Measurements from ENCODE around the gene CNIH3. TPM values are rescaled to one million over a fixed set of nuclear protein-coding genes. Genes with fewer than 3 reads are reported as not detected.
A peak's percentile ranks its signal among the peaks of the same experiment; 100 is the strongest.

Gene CNIH3
- total and polyA plus RNA-seq, 2 of the 4 experiments (the other 2 are of a cell fraction), result 2.0 to 2.9 TPM

GRCh38 chr1:224637936-224638335 is 21.8 kb downstream of the CNIH3 start:
- H3K27me3 ChIP-seq (ENCODE audit: control insufficient read depth, insufficient read depth, low read length), result no peaks in the 10 kb centered on the region
- peaks cover 0 to 39% of the 10 kb centered on the region in 2 experiments; a peak in 2 of 4 replicates for H3K79me1 ChIP-seq (ENCODE audit: low read depth in 1 of 2, low read length in 2 of 2)
- no peak overlapping the region for H3K4me3 ChIP-seq (ENCODE audit: insufficient read depth, low read depth, low read length)
- no peaks in the 10 kb centered on the region for H4K20me1 ChIP-seq (ENCODE audit: insufficient read depth, low read length)
- intact Hi-C loops (cut with micrococcal nuclease) (no loop called here), dilution Hi-C loops (cut with HindIII; ENCODE audit: low sequenced_read_pairs, unreplicated experiment) (no loop called here), in situ Hi-C loops (cut with MboI; ENCODE audit: low sequenced_read_pairs) (no loop called here)
- H2BK15ac ChIP-seq (ENCODE audit: low read depth, low read length), result peak overlapping the region; percentile 75; the same call in 1 of the 3 replicates
- peak overlapping the region; percentile 41; the same call in 1 of the 2 replicates for H2AK5ac ChIP-seq (ENCODE audit: low read depth, low read length)
- peak overlapping the region in 1 of 2 experiments; percentile 79; a peak in 2 of 4 replicates for H4K8ac ChIP-seq (ENCODE audit: low read depth in 2 of 2, low read length in 2 of 2)
- BruUV-seq (replicated peaks), result no TSS peak
- 0 out of 2 replicates have a peak overlapping the region, but pooled peaks have one; percentile 75 for H3K14ac ChIP-seq (replicated peaks; ENCODE audit: low read depth, low read length)
- H2AK9ac ChIP-seq (replicated peaks; ENCODE audit: low read depth, low read length, poor library complexity), result peak overlapping the region; percentile 65
- H3K4me2 ChIP-seq (ENCODE audit: low read depth, low read length), result peak overlapping the region; percentile 40; the same call in 1 of the 2 replicates
- peak overlapping the region; percentile 63 for H2AFZ ChIP-seq (replicated peaks; ENCODE audit: low read length, poor library complexity)
- CTCF ChIA-PET, result no interaction called here
- TF ChIP-seq SMC3 (IDR thresholded peaks at IDR 0.05; ENCODE audit: low read depth, low read length) (no peak), BHLHE40 (IDR thresholded peaks at IDR 0.05; ENCODE audit: low read depth, low read length) (no peak), CEBPB (IDR thresholded peaks at IDR 0.05; ENCODE audit: low read depth, low read length) (no peak), POLR2A (IDR thresholded peaks at IDR 0.05; ENCODE audit: low read depth, low read length) (no peak), RAD21 (IDR thresholded peaks at IDR 0.05; ENCODE audit: low read length) (no peak), FOS (IDR thresholded peaks at IDR 0.05; ENCODE audit: low read depth, low read length) (no peak), RCOR1 (IDR thresholded peaks at IDR 0.05; ENCODE audit: insufficient replicate concordance, low read length) (no peak), MAZ (IDR thresholded peaks at IDR 0.05; ENCODE audit: borderline replicate concordance, low read depth, low read length) (no peak), CTCF (conservative IDR thresholded peaks at IDR 0.05; ENCODE audit: low read depth, low read length) (no peak), MAFK (IDR thresholded peaks at IDR 0.05; ENCODE audit: low read depth, low read length) (no peak), MXI1 (IDR thresholded peaks at IDR 0.05; ENCODE audit: borderline replicate concordance, low read depth, low read length) (no peak), RFX5 (IDR thresholded peaks at IDR 0.05; ENCODE audit: low read depth, low read length) (no peak)
- peaks cover 23% of the 10 kb centered on the region for H3K9me1 ChIP-seq (ENCODE audit: insufficient read depth, low read length)
- H4K91ac ChIP-seq (ENCODE audit: insufficient read depth, low read depth, low read length), result peak overlapping the region; percentile 76
- H3K18ac ChIP-seq (ENCODE audit: low read depth, low read length), result peak overlapping the region; percentile 25; the same call in 1 of the 2 replicates
- H2BK20ac ChIP-seq (ENCODE audit: low read depth, low read length), result peak overlapping the region; percentile 92
- H3K9ac ChIP-seq (ENCODE audit: low read depth, low read length), result no peak overlapping the region
- DNase-seq (no peak), ATAC-seq (ENCODE audit: low read depth) (no peak)
- no peaks in the 10 kb centered on the region for H3K36me3 ChIP-seq (ENCODE audit: control insufficient read depth, insufficient read depth, low read length)
- H3K9me3 ChIP-seq (ENCODE audit: control insufficient read depth, insufficient read depth, low read length), result no peaks in the 10 kb centered on the region
- H2BK120ac ChIP-seq (ENCODE audit: low read depth, low read length), result peak overlapping the region; percentile 91
- peak overlapping the region; percentile 83 for H2BK5ac ChIP-seq (ENCODE audit: low read depth, low read length, poor library complexity, severe bottlenecking)
- peaks cover 25% of the 10 kb centered on the region for H3K4me1 ChIP-seq (ENCODE audit: control insufficient read depth, insufficient read depth, low read length)
- H3K4ac ChIP-seq (ENCODE audit: low read depth, low read length), result peak overlapping the region; percentile 87
- no peak overlapping the region for H3K56ac ChIP-seq (ENCODE audit: extremely low read depth, insufficient read depth, low read length)
- H3K23ac ChIP-seq (ENCODE audit: low read depth, low read length), result 0 out of 2 replicates have a peak overlapping the region, but pooled peaks have one; percentile 43
- no peak overlapping the region; the same call in 1 of the 2 replicates for H3K27ac ChIP-seq (ENCODE audit: insufficient read depth, low read length)
- H4K5ac ChIP-seq (ENCODE audit: low read depth, low read length), result no peak overlapping the region
- no CpG with 5 or more reads among the region's 7 CpGs for WGBS, 2 experiments (ENCODE audit: extremely low coverage in 2 of 2, insufficient read length in 1 of 2)
- POLR2A ChIA-PET (ENCODE audit: unreplicated experiment), result interaction anchor here (0.6 kb wide), 1 partner anchor 14 kb away, joined by 3 read pairs; no protein-coding TSS in a partner anchor

Data from IMR-90 (cell line).